ENCODE measurements around the gene CUEDC2.
"Not testable (repeated sequence)": the region's sequence is repeated elsewhere in the genome, so short reads cannot be mapped to it uniquely, and the experiment has no call there.

CUEDC2 gene

GRCh38 chr10:102458656-102459055 lies 26.3 kb upstream of the CUEDC2 start:
- Mint-ChIP-seq H3K27me3 (ENCODE audit: low read depth) (peaks cover 30% of the 10 kb centered on the region), H3K36me3 (ENCODE audit: low read depth) (no peaks in the 10 kb centered on the region), H3K27ac (peak overlapping the region in 1 of 3 experiments; percentile 20), H3K4me3 (peak overlapping the region in 1 of 3 experiments; percentile 31), H3K9me3 (no peaks in the 10 kb centered on the region), H3K4me1 (peaks cover 19% of the 10 kb centered on the region)
- TF ChIP-seq CTCF (IDR thresholded peaks at IDR 0.05; ENCODE audit: unreplicated experiment in 3 of 3) = no peak

- H3K27me3 Mint-ChIP-seq (ENCODE audit: low read depth) = peaks cover 22% of the 10 kb centered on the region
- H3K36me3 Mint-ChIP-seq (ENCODE audit: low read depth) = peaks cover 5% of the 10 kb centered on the region
- no peaks in the 10 kb centered on the region for H3K9me3 Mint-ChIP-seq
- H3K4me3 Mint-ChIP-seq = no peak overlapping the region
- peaks cover 16% of the 10 kb centered on the region for H3K4me1 Mint-ChIP-seq
- TF ChIP-seq CTCF (IDR thresholded peaks at IDR 0.05; ENCODE audit: unreplicated experiment in 3 of 3) = no peak
- no peak overlapping the region for H3K27ac Mint-ChIP-seq
These were observed 25.3 kb upstream of the CUEDC2 start for GRCh38 chr10:102457591-102458150.

- peaks cover 8% of the 10 kb centered on the region for H3K27me3 Mint-ChIP-seq (ENCODE audit: low read depth)
- TF ChIP-seq CTCF (IDR thresholded peaks at IDR 0.05; ENCODE audit: unreplicated experiment in 3 of 3) = no peak
- no peaks in the 10 kb centered on the region for H3K9me3 Mint-ChIP-seq
- H3K27ac Mint-ChIP-seq = no peak overlapping the region
- H3K36me3 Mint-ChIP-seq (ENCODE audit: low read depth) = peaks cover 5% of the 10 kb centered on the region
- no peak overlapping the region for H3K4me3 Mint-ChIP-seq
- peaks cover 4% of the 10 kb centered on the region for H3K4me1 Mint-ChIP-seq
These were observed 23.6 kb upstream of the CUEDC2 start for GRCh38 chr10:102455893-102456471.

- not testable (repeated sequence) for H3K27me3 Mint-ChIP-seq (ENCODE audit: low read depth); H3K4me1 Mint-ChIP-seq; H3K36me3 Mint-ChIP-seq (ENCODE audit: low read depth); H3K9me3 Mint-ChIP-seq
- Mint-ChIP-seq H3K27ac (peak overlapping the region in 1 of 3 experiments; percentile 77), H3K4me3 (peak overlapping the region; percentile 14 to 49 (median 26))
These were observed 22.5 kb upstream of the CUEDC2 start for GRCh38 chr10:102454662-102455487.

- no peak overlapping the region for H3K27ac Mint-ChIP-seq
- H3K4me1 Mint-ChIP-seq = peaks cover 7% of the 10 kb centered on the region
- H3K9me3 Mint-ChIP-seq = no peaks in the 10 kb centered on the region
- no peak for TF ChIP-seq CTCF (IDR thresholded peaks at IDR 0.05; ENCODE audit: unreplicated experiment in 3 of 3)
- H3K4me3 Mint-ChIP-seq = no peak overlapping the region
- H3K27me3 Mint-ChIP-seq (ENCODE audit: low read depth) = peaks cover 3% of the 10 kb centered on the region
- H3K36me3 Mint-ChIP-seq (ENCODE audit: low read depth) = peaks cover 5% of the 10 kb centered on the region
These were observed 21.1 kb upstream of the CUEDC2 start for GRCh38 chr10:102453502-102453901.

GRCh38 chr10:102452672-102453340 lies 20.4 kb upstream of the CUEDC2 start:
- Mint-ChIP-seq H3K9me3 (no peaks in the 10 kb centered on the region), H3K27ac (no peak overlapping the region), H3K36me3 (ENCODE audit: low read depth) (peaks cover 5% of the 10 kb centered on the region), H3K4me1 (peaks cover 7% of the 10 kb centered on the region), H3K4me3 (peak overlapping the region; percentile 71 to 91 (median 88)), H3K27me3 (ENCODE audit: low read depth) (peaks cover 3% of the 10 kb centered on the region)
- no peak for TF ChIP-seq CTCF (IDR thresholded peaks at IDR 0.05; ENCODE audit: unreplicated experiment in 3 of 3)

All from nephron (organoid).